ENCODE results near the gene NT5C3A. TPM values are rescaled to one million over a fixed set of nuclear protein-coding genes. Genes with fewer than 3 reads are reported as not detected.
"Not testable (repeated sequence)": the region's sequence is repeated elsewhere in the genome, so short reads cannot be mapped to it uniquely, and the experiment has no call there.

The NT5C3A gene
- total and polyA plus RNA-seq, 2 donors from 2014 or later = 22.2 to 29.0 TPM

- Histone ChIP-seq H3K36me3 (ENCODE audit: control insufficient read depth in 2 of 3, insufficient read depth in 3 of 3, low read length in 3 of 3) (no peaks in the 10 kb centered on the region), H3K4me1 (ENCODE audit: control insufficient read depth in 2 of 3, insufficient read depth in 2 of 3, low read depth in 1 of 3, low read length in 3 of 3) (peaks cover 0 to 17% (median 0%) of the 10 kb centered on the region in 3 donors), H3K4me3 (ENCODE audit: low read length in 3 of 3) (no peak overlapping the region), H3K9me3 (ENCODE audit: control insufficient read depth in 2 of 3, insufficient read depth in 1 of 3, low read length in 3 of 3) (no peaks in the 10 kb centered on the region), H3K27me3 (ENCODE audit: control insufficient read depth, insufficient read depth, low read length) (no peaks in the 10 kb centered on the region), H3K9ac (ENCODE audit: low read length in 3 of 3) (no peak overlapping the region), H3K27ac (ENCODE audit: low read depth in 2 of 2, low read length in 2 of 2) (no peak overlapping the region)
- no peak for DNase-seq
- intact Hi-C loops (cut with DNase I) = no loop called here
- TF ChIP-seq CTCF (IDR thresholded peaks at IDR 0.05; ENCODE audit: borderline replicate concordance, extremely low read depth, insufficient read depth) = no peak
- FAIRE-seq = no peak
These were observed 26.8 kb downstream of the NT5C3A start for GRCh38 chr7:33035776-33036175.

- no peak for TF ChIP-seq CTCF (IDR thresholded peaks at IDR 0.05; ENCODE audit: borderline replicate concordance, extremely low read depth, insufficient read depth)
- Histone ChIP-seq H3K4me3 (ENCODE audit: low read length in 3 of 3) (no peak overlapping the region), H3K4me1 (ENCODE audit: control insufficient read depth in 2 of 3, insufficient read depth in 2 of 3, low read depth in 1 of 3, low read length in 3 of 3) (no peaks in the 10 kb centered on the region), H3K9ac (ENCODE audit: low read length in 3 of 3) (no peak overlapping the region), H3K27me3 (ENCODE audit: control insufficient read depth, insufficient read depth, low read length) (no peaks in the 10 kb centered on the region), H3K36me3 (ENCODE audit: control insufficient read depth in 2 of 3, insufficient read depth in 3 of 3, low read length in 3 of 3) (peaks cover 0 to 5% (median 0%) of the 10 kb centered on the region in 3 donors), H3K9me3 (ENCODE audit: control insufficient read depth in 2 of 3, insufficient read depth in 1 of 3, low read length in 3 of 3) (no peaks in the 10 kb centered on the region), H3K27ac (ENCODE audit: low read depth in 2 of 2, low read length in 2 of 2) (no peak overlapping the region)
- FAIRE-seq (no peak), DNase-seq (no peak)
- intact Hi-C loops (cut with DNase I) = no loop called here
These were observed 38.3 kb downstream of the NT5C3A start for GRCh38 chr7:33024189-33024757.

GRCh38 chr7:33012364-33012763 lies 50.2 kb downstream of the NT5C3A start:
- no peak for TF ChIP-seq CTCF (IDR thresholded peaks at IDR 0.05; ENCODE audit: borderline replicate concordance, extremely low read depth, insufficient read depth)
- Histone ChIP-seq H3K9ac (ENCODE audit: low read length in 3 of 3) (no peak overlapping the region), H3K9me3 (ENCODE audit: control insufficient read depth in 2 of 3, insufficient read depth in 1 of 3, low read length in 3 of 3) (no peaks in the 10 kb centered on the region), H3K27me3 (ENCODE audit: control insufficient read depth, insufficient read depth, low read length) (no peaks in the 10 kb centered on the region), H3K4me1 (ENCODE audit: control insufficient read depth in 2 of 3, insufficient read depth in 2 of 3, low read depth in 1 of 3, low read length in 3 of 3) (no peaks in the 10 kb centered on the region), H3K4me3 (ENCODE audit: low read length in 3 of 3) (no peak overlapping the region), H3K27ac (ENCODE audit: low read depth in 2 of 2, low read length in 2 of 2) (no peak overlapping the region), H3K36me3 (ENCODE audit: control insufficient read depth in 2 of 3, insufficient read depth in 3 of 3, low read length in 3 of 3) (peaks cover 0 to 8% (median 3%) of the 10 kb centered on the region in 3 donors)
- intact Hi-C loops (cut with DNase I) = no loop called here
- no peak for FAIRE-seq
- DNase-seq = no peak

GRCh38 chr7:33009734-33010133 lies 52.8 kb downstream of the NT5C3A start:
- intact Hi-C loops (cut with DNase I) = no loop called here
- no peak for TF ChIP-seq CTCF (IDR thresholded peaks at IDR 0.05; ENCODE audit: borderline replicate concordance, extremely low read depth, insufficient read depth)

GRCh38 chr7:33005690-33006089 lies 56.9 kb downstream of the NT5C3A start:
- H3K4me3 ChIP-seq (ENCODE audit: low read length in 3 of 3); DNase-seq; H3K36me3 ChIP-seq (ENCODE audit: control insufficient read depth in 2 of 3, insufficient read depth in 3 of 3, low read length in 3 of 3); intact Hi-C loops (cut with DNase I); H3K27me3 ChIP-seq (ENCODE audit: control insufficient read depth, insufficient read depth, low read length); H3K27ac ChIP-seq (ENCODE audit: low read depth in 2 of 2, low read length in 2 of 2); H3K4me1 ChIP-seq (ENCODE audit: control insufficient read depth in 2 of 3, insufficient read depth in 2 of 3, low read depth in 1 of 3, low read length in 3 of 3); H3K9me3 ChIP-seq (ENCODE audit: control insufficient read depth in 2 of 3, insufficient read depth in 1 of 3, low read length in 3 of 3); H3K9ac ChIP-seq (ENCODE audit: low read length in 3 of 3); FAIRE-seq: not testable (repeated sequence)

More at GRCh38 chr7:33009734-33010133, 52.8 kb downstream of the NT5C3A start:
- Histone ChIP-seq H3K4me3 (ENCODE audit: low read length in 3 of 3) (no peak overlapping the region), H3K27ac (ENCODE audit: low read depth in 2 of 2, low read length in 2 of 2) (no peak overlapping the region), H3K4me1 (ENCODE audit: control insufficient read depth in 2 of 3, insufficient read depth in 2 of 3, low read depth in 1 of 3, low read length in 3 of 3) (no peaks in the 10 kb centered on the region), H3K27me3 (ENCODE audit: control insufficient read depth, insufficient read depth, low read length) (no peaks in the 10 kb centered on the region), H3K36me3 (ENCODE audit: control insufficient read depth in 2 of 3, insufficient read depth in 3 of 3, low read length in 3 of 3) (peaks cover 0 to 3% (median 0%) of the 10 kb centered on the region in 3 donors), H3K9me3 (ENCODE audit: control insufficient read depth in 2 of 3, insufficient read depth in 1 of 3, low read length in 3 of 3) (no peaks in the 10 kb centered on the region), H3K9ac (ENCODE audit: low read length in 3 of 3) (no peak overlapping the region)
- DNase-seq (no peak), FAIRE-seq (no peak)

Data from kidney (tissue), 14 donors.